Hepatocyte (in vitro differentiated cells): ENCODE results near the gene ZNF548.

Experiments
- CTCF ChIP-seq: fragments of 200-600 bp; sonication (generic); IDR thresholded peaks from 2 replicates; pipeline ENCODE4 v1.5.1; 2016; ENCODE audit warnings: antibody characterized with exemption, mild to moderate bottlenecking; ENCODE audit not compliant: poor library complexity
- EZH2 ChIP-seq: fragments of 200-600 bp; sonication (generic); IDR thresholded peaks from 2 replicates; pipeline ENCODE4 v1.6.1; 2016; ENCODE audit warnings: antibody characterized with exemption, mild to moderate bottlenecking, borderline replicate concordance

GRCh38 chr19:57380923-57381322 is 8.7 kb upstream of the ZNF548 start:
- TF ChIP-seq EZH2 = no peak
- no peak for TF ChIP-seq CTCF
